Neural progenitor cell (in vitro differentiated cells): Measurements from ENCODE around the gene HOXC5.

ENCODE experiments used
- CTCF ChIP-seq: fragments of 200-600 bp; sonication (generic); IDR thresholded peaks from 2 replicates; pipeline ENCODE4 v1.5.1; 2017; ENCODE audit warnings: antibody characterized with exemption, mild to moderate bottlenecking
- EZH2 ChIP-seq: fragments of 200-600 bp; sonication (generic); IDR thresholded peaks from 2 replicates; pipeline ENCODE4 v1.6.1; 2017; ENCODE audit warnings: antibody characterized with exemption, mild to moderate bottlenecking, moderate library complexity

DNA sequence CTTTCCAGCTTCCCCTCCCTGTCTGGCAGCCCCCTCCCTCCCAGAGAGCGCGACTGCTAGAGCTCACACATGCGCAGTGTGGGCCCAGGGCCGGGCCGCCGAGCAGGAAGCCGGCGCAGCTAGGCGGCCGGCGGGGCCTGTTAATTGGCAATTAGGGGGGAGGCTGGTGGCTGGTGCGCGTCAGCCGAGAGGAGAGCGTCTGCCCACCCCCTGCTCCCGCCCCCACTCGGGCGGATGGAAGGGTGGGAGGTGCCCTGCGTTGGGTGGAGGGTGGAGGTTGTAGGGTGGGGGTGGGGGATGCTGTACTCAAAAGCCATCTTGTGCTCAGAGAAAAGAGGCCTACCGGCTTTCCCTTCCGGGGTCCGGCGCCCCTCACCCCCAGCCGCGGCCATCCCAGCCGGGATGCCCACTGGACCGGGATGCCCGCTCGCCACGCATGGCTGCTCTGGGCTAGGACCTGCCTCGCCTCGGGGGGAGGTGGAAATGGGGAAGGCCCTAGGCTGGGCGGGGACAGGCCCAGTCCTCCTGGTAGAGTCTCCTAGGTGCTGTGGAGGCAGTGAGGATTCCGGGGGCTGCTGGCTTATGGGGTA is 14.9 kb upstream of the HOXC5 start:
- TF ChIP-seq CTCF = no peak
- TF ChIP-seq EZH2 = peak; percentile 78
